ENCODE measurements around the gene TPX2.

TPX2 gene

GRCh38 chr20:31831211-31831610 lies 92.1 kb downstream of the TPX2 start:
- no peak for DNase-seq (ENCODE audit: low read depth in 2 of 2)

DNA sequence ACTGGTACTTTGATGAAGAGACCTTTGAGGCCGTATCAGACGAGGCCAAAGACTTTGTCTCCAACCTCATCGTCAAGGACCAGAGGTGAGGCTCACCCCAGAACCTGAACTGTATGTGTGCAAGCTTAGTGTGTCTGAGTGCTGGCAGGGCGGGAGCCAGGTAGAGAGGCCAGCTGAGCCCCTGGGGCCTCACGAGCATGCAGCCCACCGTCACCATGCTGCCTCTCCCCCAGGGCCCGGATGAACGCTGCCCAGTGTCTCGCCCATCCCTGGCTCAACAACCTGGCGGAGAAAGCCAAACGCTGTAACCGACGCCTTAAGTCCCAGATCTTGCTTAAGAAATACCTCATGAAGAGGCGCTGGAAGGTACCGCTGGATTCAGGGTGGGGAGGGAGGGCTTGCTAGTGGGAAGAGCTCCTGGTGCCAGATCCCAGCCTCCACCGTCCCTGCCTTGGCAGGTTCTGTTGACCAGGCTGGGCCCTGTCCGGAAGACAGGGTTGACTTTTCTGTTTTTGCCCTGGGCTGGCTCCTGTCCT lies 92.7 kb downstream of the TPX2 start:
- no peak for DNase-seq (ENCODE audit: low read depth in 2 of 2)

- DNase-seq (ENCODE audit: low read depth in 2 of 2), result peak; percentile 18 to 63
Measured at GRCh38 chr20:31833130-31833930, 94.2 kb downstream of the TPX2 start.

DNA sequence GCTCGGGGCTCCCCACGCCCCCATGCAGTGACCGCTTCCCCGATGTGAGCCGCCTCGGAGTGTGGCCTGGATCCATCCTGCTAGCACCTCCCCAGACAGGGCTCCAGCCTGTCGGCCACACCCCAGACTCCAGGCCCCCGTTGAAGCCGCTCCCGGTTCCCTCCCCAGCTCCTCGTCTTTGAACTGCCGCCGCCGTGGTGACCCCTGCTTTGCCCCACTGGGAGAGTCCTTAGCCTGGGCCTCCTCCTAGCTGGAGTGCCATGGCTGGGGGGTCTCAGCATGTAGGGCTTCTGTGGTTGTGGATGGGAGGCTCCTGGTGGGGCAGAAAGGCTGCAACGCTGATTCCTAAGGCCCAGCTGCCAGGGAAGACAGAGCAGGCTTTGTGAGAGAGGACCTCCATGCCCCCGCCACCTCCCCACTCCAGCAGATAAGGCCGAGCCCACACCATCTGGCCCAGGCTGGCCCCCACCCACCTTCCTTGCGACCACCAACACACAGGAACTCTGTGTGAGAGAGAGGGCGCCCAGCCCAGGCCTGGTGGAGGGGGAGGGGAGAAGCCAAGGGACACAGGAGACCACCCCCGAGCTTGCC lies 94.9 kb downstream of the TPX2 start:
- DNase-seq (ENCODE audit: low read depth in 2 of 2), result no peak

DNA sequence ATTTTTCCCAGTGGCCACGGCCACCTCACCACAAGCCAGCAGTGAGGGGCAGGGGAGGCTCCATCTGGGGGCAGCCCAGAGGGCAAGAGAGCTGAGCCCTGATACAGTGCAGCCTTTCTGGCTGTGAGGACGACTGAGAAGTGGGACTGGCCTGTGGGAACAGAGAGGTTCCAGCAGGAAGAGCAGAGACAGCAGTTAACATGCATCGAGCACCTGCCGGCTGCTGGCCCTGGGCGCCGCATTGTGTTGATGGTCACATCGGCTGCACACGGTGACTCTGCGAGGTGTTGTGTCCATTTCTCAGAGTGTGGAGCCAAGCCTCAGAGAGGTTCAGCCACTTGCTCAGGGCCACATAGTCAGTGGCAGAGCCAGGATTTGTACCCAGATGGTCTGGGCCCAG lies 96.5 kb downstream of the TPX2 start:
- no peak for DNase-seq (ENCODE audit: low read depth in 2 of 2)

DNA sequence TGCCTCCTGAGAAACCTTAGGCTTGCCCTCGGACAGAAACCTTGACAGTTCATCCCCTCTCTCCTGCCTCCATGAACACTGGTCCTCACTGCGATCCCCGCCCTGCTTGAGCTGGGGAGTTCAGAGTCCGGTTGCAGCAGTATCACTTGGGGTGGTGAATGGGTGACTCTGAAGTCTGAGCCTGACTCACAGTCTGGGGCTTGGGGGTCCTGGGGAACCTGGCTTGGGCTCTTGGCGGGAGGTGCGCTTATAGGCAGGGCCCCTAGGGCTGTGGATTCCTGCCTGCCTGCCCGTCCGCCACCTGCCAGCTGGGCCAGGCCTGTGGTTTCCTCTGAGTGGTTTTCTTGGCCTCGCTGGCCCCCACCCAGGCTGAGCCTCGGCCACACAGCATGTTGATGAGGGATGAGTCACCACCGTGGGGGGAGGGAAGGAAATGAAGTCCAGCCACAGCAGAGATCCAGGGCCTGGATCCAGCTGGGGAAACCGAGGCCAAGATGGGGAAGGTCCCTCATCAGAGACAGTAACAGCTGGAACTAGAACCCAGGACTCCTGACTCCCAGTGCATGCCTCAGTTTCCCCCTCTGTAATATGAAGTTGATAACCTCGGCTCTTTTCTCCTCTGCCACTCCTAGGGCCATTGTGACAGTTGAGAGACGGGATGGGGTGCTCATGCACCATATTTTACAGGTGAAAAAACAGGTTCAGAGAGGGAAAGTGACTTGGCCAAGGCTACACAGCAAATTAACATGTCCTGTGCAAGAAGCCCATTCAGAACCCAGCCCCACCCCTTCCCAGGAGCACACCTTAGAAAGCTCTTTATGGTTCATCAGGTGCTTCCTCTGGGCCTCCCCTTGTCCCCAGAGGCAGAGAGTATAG lies 97.1 kb downstream of the TPX2 start:
- DNase-seq (ENCODE audit: low read depth in 2 of 2), result no peak

- DNase-seq (ENCODE audit: low read depth in 2 of 2), result no peak
Measured at GRCh38 chr20:31836853-31837608, 97.9 kb downstream of the TPX2 start.

DNA sequence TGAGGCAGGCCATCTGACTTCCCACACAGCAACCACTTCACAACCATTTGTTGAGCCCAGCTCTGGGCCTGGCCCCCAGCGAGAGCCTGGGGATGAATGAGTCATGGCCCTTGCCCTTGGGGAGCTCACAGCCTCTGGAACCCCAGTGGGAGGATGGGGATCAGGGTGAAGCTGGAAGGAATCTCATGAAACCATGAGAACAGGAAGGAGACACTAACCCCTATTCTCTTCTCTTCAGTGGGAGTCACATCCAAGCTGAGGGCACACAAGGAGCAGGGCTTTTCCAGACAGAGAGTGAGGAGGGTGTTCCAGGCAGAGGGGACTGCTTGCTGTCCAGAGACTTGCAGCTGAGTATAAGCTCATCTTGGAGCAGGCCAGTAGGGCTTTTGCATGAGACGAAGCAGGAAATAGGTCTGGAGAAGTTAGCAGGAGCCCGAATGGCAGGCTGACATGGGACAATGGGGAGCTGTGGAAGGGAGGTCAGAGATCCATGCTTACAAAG lies 98.9 kb downstream of the TPX2 start:
- DNase-seq (ENCODE audit: low read depth in 2 of 2), result no peak

GRCh38 chr20:31838646-31839292 lies 99.7 kb downstream of the TPX2 start:
- no peak for DNase-seq (ENCODE audit: low read depth in 2 of 2)

DNA sequence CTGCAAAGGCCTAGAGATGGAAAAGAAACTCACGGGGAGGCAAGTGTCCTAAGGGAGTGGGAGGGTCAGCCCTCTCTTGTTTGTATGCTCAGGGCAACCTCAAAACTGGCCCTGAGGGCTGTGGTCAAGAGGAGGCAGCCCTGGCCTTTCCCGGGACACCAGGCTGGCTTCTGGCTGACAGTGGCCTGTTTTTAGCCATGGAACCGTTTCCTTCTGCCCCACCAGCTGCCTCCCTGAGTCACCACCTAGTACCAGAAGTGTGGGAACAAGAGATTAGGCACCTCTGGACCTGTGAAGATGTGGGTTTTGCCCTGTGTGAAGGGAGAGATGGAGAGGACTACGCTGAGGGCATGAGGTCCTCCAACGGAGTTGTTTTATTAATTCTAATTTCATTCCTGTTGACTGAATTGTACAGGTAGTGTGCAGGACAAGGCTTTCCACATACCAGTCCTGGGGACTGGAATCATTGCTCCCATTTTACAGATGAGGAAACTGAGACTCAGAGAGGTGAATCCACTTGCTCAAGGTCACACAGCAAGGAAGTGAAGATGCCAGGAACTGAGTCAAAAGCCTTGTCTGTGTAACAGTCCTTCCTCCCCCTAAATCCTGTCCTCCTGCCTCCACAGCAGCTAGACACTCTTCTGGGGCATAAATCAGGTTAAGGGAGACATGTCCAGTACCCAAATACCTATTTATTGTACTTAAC lies 100.8 kb downstream of the TPX2 start:
- no peak for DNase-seq (ENCODE audit: low read depth in 2 of 2)

DNA sequence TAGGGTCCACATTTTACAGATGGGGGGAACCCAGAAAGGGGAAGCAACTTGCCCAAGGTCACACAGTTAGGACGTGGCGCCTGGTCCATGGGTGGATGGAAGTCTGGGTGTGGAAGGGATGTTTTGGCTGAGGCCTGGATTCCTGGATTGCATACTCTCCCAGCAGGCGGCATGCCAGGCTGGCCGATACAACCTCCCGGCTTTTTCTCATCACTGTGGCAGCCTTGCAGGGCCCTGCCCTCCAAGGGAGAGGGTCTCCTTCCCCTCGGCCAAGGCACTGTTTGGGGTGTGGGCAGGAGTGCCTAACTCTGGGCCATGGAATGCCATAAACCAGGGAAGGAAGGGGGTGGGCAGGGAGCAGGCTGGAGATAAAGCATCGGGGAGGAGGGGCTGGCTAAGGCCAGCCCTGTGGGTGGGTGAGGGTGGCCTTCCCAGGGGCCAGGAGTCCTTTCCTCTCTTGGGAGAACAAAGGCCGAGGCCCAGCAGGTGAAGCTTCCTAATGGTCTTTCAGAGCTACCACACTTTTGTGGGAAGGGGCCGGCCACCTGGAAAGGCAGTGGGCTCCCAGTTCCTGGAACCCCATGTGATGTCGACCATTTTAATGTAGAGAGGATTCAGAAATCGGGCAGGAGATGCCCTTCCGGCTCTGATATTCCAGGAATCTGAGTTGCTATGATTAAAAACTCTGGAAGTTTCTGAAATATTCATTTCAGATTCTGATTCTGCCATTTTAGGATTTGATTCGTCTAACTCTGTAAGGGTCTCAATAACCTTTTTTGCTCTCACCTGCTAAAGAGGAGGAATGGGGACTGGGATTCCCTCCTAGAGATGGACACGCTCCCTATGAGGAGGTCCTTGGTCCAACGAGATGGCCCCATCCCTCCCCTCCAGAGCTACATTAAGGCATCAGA lies 102.1 kb downstream of the TPX2 start:
- DNase-seq (ENCODE audit: low read depth in 2 of 2), result no peak

- no peak for DNase-seq (ENCODE audit: low read depth in 2 of 2)
Measured at GRCh38 chr20:31841928-31842327, 102.8 kb downstream of the TPX2 start.

DNA sequence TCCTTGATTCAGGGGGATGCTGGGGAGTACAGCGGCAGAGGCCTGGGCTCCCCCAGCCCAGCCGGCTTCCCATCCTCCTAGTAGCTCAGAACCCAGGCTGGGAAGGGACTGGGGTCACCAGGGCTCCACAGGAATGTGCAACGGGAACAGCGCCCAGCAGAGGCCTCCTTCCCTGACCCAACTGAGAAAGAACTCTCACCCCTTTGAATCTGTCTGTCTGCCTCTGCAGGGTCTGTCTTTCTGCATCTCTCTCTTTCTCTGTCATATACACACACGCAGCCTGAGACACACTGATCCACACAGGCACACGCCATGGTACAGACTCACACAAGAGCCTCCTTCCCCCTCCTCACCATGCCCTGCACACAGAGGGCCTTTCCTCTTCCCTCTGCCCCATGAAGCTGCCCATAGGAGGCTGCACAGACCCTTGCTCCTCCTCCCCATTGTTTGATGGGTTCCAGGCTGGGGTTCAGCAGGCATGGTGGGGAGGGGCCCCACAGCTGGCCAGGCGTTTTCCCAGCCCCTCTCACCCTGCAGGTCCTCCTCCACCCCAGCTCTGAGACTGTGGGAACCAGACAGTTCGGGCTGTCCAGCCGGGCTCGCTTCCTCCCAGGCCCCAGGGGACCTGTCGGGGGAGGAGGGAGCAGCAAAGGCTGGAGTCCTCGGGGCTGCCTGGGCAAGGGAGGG lies 103.5 kb downstream of the TPX2 start:
- DNase-seq (ENCODE audit: low read depth in 2 of 2), result no peak

GRCh38 chr20:31843288-31843687 lies 104.2 kb downstream of the TPX2 start:
- DNase-seq (ENCODE audit: low read depth in 2 of 2), result no peak

- no peak for DNase-seq (ENCODE audit: low read depth in 2 of 2)
Measured at GRCh38 chr20:31843881-31844280, 104.8 kb downstream of the TPX2 start.

DNA sequence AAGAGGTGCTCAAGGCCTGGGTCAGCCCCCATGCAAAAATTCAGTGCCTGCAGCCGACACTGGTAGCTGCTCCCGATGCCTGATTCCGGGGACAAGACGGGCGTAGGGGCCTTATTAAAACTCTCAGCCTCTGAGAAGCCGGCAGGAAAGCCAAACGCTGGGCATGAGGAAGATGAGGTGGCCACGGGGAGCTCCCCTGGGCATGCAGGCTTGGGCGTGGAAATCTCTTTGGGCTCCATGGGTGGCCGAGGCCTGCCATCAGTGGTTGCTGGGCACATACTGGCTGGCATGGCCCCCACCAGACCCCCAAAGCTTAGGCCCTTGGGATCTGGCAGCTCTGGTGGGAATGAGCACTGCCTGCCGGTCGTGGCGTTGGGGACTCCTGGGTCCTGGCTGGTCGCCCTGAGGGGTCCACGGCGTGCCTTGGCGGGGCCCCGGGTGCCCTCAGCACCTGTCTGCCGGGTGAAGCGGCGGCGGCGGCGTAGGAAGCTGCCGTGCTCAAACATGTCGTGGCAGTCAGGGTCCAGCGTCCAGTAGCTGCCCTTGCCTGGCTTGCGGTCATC lies 105.7 kb downstream of the TPX2 start:
- DNase-seq (ENCODE audit: low read depth in 2 of 2), result no peak

DNA sequence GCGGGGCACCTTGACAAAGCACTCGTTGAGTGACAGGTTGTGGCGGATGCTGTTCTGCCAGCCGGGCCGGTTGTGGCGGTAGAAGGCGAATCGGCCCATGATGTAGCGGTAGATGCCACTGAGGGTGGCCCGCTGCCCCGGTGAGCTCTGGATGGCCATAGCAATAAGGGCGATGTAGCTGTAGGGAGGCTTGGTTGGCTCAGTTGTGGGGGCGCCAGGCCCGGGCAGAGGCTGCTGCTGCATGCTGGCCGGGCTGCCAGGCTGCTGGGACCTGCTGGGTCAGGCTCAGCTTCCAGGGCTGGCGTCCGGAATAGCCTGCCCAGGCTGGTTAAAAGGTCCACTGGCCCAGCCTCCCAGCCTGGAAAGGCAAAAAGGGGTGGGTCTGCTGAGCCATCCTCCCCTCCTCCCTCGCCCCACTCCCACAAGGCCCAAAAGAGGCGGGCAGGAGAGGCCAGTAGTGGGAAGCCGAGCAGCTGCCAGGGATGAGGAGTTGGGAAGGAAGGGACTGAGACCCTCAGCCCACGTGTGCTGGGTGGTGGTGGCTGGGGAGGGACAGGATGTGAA lies 106.3 kb downstream of the TPX2 start, which contains the start of gene FOXS1:
Gene FOXS1, minus strand, starts transcription at position 305 of the 564 bp plus-strand sequence. Its CDS starts 62 bp downstream, at position 243.
- DNase-seq (ENCODE audit: low read depth in 2 of 2), result no peak

GRCh38 chr20:31846793-31847138 lies 107.7 kb downstream of the TPX2 start:
- DNase-seq (ENCODE audit: low read depth in 2 of 2), result no peak
